Lung (tissue), 12 donors: ENCODE data around the gene B4GALT5. TPM values are rescaled to one million over a fixed set of nuclear protein-coding genes. Genes with fewer than 3 reads are reported as not detected.

ENCODE experiments used
- ATAC-seq: fragments of 200-7000 bp; cut with Tn5 transposase; one replicate; pipeline ENCODE4 v1.9.1; 2020; ENCODE audit warnings: moderate number of reproducible peaks; ENCODE audit not compliant: insufficient read depth, low FRiP score
- DNase-seq, 3 donors: peaks; one replicate each; pipeline ENCODE4 v3.0.0-alpha.2; 2013 to 2017
- H3K27ac ChIP-seq, 2 donors: one replicate each; pipeline ENCODE4 v1.5.1; 2013; ENCODE audit warnings: mild to moderate bottlenecking in 2 of 2, moderate library complexity in 2 of 2, control low read depth in 1 of 2, inconsistent platforms in 1 of 2, low read depth in 1 of 2, low read length in 1 of 2
- H3K27me3 ChIP-seq, 3 donors: one replicate each; pipeline ENCODE4 v1.5.1; 2013; ENCODE audit warnings: low read length in 2 of 3; ENCODE audit not compliant: control insufficient read depth in 3 of 3, insufficient read depth in 3 of 3
- H3K36me3 ChIP-seq, 4 donors: one replicate each; pipeline ENCODE4 v1.5.1; 2013; ENCODE audit warnings: low read length in 4 of 4, mild to moderate bottlenecking in 1 of 4, moderate library complexity in 1 of 4; ENCODE audit not compliant: control insufficient read depth in 4 of 4, insufficient read depth in 4 of 4
- H3K4me1 ChIP-seq, 5 donors: one replicate each; pipeline ENCODE4 v1.5.1; 2013; ENCODE audit warnings: low read length in 5 of 5, mild to moderate bottlenecking in 2 of 5, moderate library complexity in 1 of 5; ENCODE audit not compliant: control insufficient read depth in 5 of 5, insufficient read depth in 5 of 5
- H3K4me3 ChIP-seq: one replicate; pipeline ENCODE4 v1.5.1; 2013; ENCODE audit warnings: mild to moderate bottlenecking, control low read depth, moderate library complexity
- H3K9ac ChIP-seq, 2 donors: one replicate each; pipeline ENCODE4 v1.5.1; 2013; ENCODE audit warnings: low read length in 2 of 2, control low read depth in 1 of 2; ENCODE audit not compliant: insufficient read depth in 1 of 2
- H3K9me3 ChIP-seq, 4 donors: one replicate each; pipeline ENCODE4 v1.5.1; 2013; ENCODE audit warnings: low read length in 3 of 4, mild to moderate bottlenecking in 1 of 4, moderate library complexity in 1 of 4; ENCODE audit not compliant: control insufficient read depth in 4 of 4, insufficient read depth in 3 of 4
- WGBS, 2 donors: extraction: QIAGEN DNeasy Blood & Tissue Kit; methylation state at CpG; one replicate each; pipeline ENCODE4 v1.1.7; 2013; 5-methylcytosine and 5-hydroxymethylcytosine counted together
- polyA plus RNA-seq, 2 donors: library from polyadenylated mRNA; stranded (reverse); fragments of 200-250 nt; gene quantifications; one replicate each; pipeline ENCODE4 v1.2.1, GENCODE V29; 2013
- total RNA-seq, 2 donors: library from RNA; depleted of rRNA in 1 of 2; stranded (reverse); fragments of >200 nt in 1 of 2; gene quantifications; one replicate each; pipeline ENCODE4 v1.2.1, GENCODE V29; 2014 to 2021
- TF ChIP-seq, protein P1 (sequence below): IDR thresholded peaks from 2 replicates; pipeline ENCODE4 v1.5.1; 2012; ENCODE audit warnings: mild to moderate bottlenecking; ENCODE audit errors: control extremely low read depth, extremely low read depth
- donor health status: control.
- donor health status: control.
- donor health status: Bipolar disorder and iron deficiency.
- donor health status: healthy.
- donor health status: DM: yes; HTN: yes; CAD: no.

B4GALT5 gene
- total and polyA plus RNA-seq, 4 donors = 13.9 to 56.7 (median 41.9) TPM

DNA sequence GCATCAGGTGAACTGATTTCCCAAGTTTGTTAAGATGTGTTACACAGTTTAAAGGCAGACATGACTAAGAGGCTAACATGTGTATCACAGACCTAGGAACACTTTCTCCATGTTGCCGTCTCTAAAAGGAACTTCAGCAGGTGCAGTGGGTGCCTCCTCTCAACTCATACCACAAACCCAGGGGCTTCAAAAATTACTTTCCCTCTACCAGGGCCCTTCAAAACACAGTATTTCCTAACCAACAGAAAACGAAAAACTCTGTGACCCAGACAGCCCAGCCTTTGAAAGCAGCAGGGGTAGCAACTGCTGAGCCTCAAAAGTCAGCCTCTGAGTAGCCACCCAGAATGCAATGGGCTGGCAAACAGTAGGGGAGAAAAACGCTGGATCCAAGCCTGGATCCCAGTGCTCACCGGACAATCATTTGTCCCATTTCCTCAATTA, 28.5 kb downstream of the B4GALT5 start:
- Histone ChIP-seq H3K4me1 (peaks cover 0 to 28% (median 5%) of the 10 kb centered on the region in 5 donors), H3K9me3 (no peaks in the 10 kb centered on the region), H3K9ac (no peak overlapping the region), H3K36me3 (peaks cover 0 to 1% (median 0%) of the 10 kb centered on the region in 4 donors), H3K27ac (peak overlapping the region in 1 of 2 donors; percentile 6), H3K27me3 (no peaks in the 10 kb centered on the region), H3K4me3 (no peak overlapping the region)
- DNase-seq (no peak), ATAC-seq (no peak)
- 27 to 38% methylated on average over 4 of the region's 4 CpGs for WGBS, 2 donors
- TF ChIP-seq, protein P1, sequence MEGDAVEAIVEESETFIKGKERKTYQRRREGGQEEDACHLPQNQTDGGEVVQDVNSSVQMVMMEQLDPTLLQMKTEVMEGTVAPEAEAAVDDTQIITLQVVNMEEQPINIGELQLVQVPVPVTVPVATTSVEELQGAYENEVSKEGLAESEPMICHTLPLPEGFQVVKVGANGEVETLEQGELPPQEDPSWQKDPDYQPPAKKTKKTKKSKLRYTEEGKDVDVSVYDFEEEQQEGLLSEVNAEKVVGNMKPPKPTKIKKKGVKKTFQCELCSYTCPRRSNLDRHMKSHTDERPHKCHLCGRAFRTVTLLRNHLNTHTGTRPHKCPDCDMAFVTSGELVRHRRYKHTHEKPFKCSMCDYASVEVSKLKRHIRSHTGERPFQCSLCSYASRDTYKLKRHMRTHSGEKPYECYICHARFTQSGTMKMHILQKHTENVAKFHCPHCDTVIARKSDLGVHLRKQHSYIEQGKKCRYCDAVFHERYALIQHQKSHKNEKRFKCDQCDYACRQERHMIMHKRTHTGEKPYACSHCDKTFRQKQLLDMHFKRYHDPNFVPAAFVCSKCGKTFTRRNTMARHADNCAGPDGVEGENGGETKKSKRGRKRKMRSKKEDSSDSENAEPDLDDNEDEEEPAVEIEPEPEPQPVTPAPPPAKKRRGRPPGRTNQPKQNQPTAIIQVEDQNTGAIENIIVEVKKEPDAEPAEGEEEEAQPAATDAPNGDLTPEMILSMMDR = no peak

DNA sequence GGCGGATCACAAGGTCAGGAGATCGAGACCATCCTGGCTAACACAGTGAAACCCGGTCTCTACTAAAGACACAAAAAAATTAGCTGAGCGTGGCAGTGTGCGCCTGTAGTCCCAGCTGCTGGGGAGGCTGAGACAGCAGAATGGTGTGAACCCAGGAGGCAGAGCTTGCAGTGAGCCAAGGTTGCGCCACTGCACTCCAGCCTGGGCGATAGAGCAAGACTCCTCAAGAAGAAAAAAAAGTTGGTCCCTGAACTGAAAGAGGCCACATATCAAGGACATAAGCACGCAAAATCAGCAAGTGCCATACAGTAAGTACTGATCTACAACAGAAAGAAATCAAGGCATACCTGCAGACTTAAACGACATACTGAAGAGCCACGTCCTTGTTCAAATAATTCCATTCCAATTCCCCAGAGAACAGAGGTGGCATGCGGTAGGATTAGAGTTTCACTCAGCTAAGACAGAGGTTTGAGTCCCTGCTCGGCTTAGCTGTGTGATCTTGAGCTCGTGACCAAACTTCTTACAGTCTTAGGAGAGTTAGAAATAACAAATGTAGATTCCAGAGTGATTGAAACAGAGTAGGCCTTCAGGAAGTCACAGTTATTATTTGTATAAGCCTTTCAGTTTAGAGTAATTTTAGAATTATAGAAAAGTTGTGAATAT, 29.2 kb downstream of the B4GALT5 start:
- Histone ChIP-seq H3K9me3 (no peaks in the 10 kb centered on the region), H3K27ac (peak overlapping the region in 1 of 2 donors; percentile 45), H3K36me3 (peaks cover 0 to 1% (median 0%) of the 10 kb centered on the region in 4 donors), H3K27me3 (no peaks in the 10 kb centered on the region), H3K4me1 (peaks cover 0 to 26% (median 5%) of the 10 kb centered on the region in 5 donors), H3K9ac (no peak overlapping the region), H3K4me3 (no peak overlapping the region)
- 70% methylated on average over 13 of the region's 13 CpGs for WGBS, 2 donors
- DNase-seq (no peak), ATAC-seq (peak; percentile 49)
- TF ChIP-seq, protein P1 = no peak

DNA sequence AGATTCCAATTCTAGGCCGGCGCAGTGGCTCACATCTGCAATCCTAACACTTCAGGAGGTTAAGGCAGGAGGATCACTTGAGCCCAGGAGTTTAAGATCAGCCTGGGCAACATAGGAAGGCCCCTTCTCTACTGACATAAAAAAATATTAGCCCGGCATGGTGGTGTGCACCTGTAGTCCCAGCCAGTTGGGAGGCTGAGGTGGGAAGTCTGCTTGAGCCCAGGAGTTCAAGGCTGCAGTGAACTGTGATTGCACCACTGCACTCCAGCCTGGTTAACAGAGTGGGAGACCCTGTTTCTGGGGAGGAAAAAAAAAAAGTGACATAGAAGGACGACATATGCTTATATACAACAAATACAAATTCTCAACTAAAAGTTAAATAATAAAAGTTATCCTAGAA, 30.9 kb downstream of the B4GALT5 start:
- DNase-seq (no peak), ATAC-seq (no peak)
- no peaks in the 10 kb centered on the region for H3K27me3 ChIP-seq
- H3K9ac ChIP-seq = no peak overlapping the region
- H3K4me3 ChIP-seq = no peak overlapping the region
- H3K27ac ChIP-seq = no peak overlapping the region
- TF ChIP-seq, protein P1 = no peak
- H3K36me3 ChIP-seq = peaks cover 0 to 1% (median 0%) of the 10 kb centered on the region in 4 donors
- peaks cover 8 to 32% (median 15%) of the 10 kb centered on the region in 5 donors for H3K4me1 ChIP-seq
- H3K9me3 ChIP-seq = no peaks in the 10 kb centered on the region
- 77 to 88% methylated on average over 4 of the region's 4 CpGs for WGBS, 2 donors
